Mammary epithelial cell (primary cell): ENCODE data around the gene ERCC4.

ENCODE experiments used
- CTCF ChIP-seq, 2 donors: IDR thresholded peaks in 1 of 2; conservative IDR thresholded peaks in 1 of 2; 2 replicates each; pipeline ENCODE4 v1.5.1; 2011 to 2012; ENCODE audit warnings: inconsistent platforms in 2 of 2, low read length in 2 of 2, mild to moderate bottlenecking in 2 of 2, control low read depth in 1 of 2, low read depth in 1 of 2; ENCODE audit not compliant: insufficient read depth in 1 of 2; ENCODE audit errors: extremely low read depth in 1 of 2
- EZH2 ChIP-seq: IDR thresholded peaks from 2 replicates; pipeline ENCODE4 v1.6.1; 2012; ENCODE audit warnings: low read length, inconsistent platforms, borderline replicate concordance

- TF ChIP-seq CTCF (conservative IDR thresholded peaks at IDR 0.05 in 1 of 2, IDR thresholded peaks at IDR 0.05 in 1 of 2; ENCODE audit: extremely low read depth in 1 of 2, insufficient read depth in 1 of 2, low read depth in 1 of 2, low read length in 2 of 2) = no peak
- no peak for TF ChIP-seq EZH2
Observed at GRCh38 chr16:13902052-13902451, 17.9 kb upstream of the ERCC4 start.
